ENCODE results near the gene ST7. TPM values are rescaled to one million over a fixed set of nuclear protein-coding genes. Genes with fewer than 3 reads are reported as not detected.

Gene ST7
- total and polyA plus RNA-seq, 2 donors (not counting 1 experiment from before 2014, with no cell fraction given) = 2.3 to 4.6 TPM

DNA sequence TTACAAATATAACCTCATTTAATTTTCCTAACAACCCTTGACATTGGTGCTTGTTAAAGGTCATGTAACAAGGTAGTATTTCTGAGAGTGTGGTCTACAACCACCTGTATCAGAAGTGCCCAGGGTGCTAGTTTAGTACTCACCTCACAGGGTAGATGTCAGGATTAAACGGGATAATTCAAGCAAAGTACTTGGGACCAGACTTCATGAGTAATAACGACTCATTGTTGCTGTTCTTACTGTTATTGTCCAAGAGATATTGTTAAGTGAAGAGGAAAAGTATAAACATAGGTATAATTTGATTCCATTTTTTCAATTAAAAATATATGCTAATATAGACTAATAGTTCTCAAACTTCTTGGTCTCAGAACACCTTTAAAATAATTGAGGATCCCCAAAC is 190.3 kb downstream of the ST7 start:
- Histone ChIP-seq H3K4me3 (ENCODE audit: control extremely low read depth in 1 of 5, extremely low read depth in 1 of 5, insufficient read depth in 1 of 5, low read depth in 2 of 5, low read length in 4 of 5) (no peak overlapping the region), H2AFZ (ENCODE audit: insufficient read depth, low read depth, low read length, poor library complexity, severe bottlenecking) (no peak overlapping the region), H3K9me3 (ENCODE audit: control extremely low read depth in 1 of 3, control insufficient read depth in 2 of 3, insufficient read depth in 1 of 3, low read length in 2 of 3) (no peaks in the 10 kb centered on the region), H3K79me2 (ENCODE audit: control insufficient read depth, insufficient read depth, low read length) (no peaks in the 10 kb centered on the region), H3K36me3 (replicated peaks in 1 of 2; ENCODE audit: control extremely low read depth in 1 of 2, control insufficient read depth in 1 of 2, extremely low read depth in 1 of 2, insufficient read depth in 2 of 2, low read length in 1 of 2) (no peaks in the 10 kb centered on the region), H4K20me1 (ENCODE audit: control insufficient read depth, insufficient read depth, low read length, poor library complexity, severe bottlenecking) (no peaks in the 10 kb centered on the region), H3K27ac (ENCODE audit: low read length in 2 of 2) (no peak overlapping the region), H3K9ac (ENCODE audit: low read length) (no peak overlapping the region), H3K27me3 (replicated peaks in 1 of 4; ENCODE audit: control extremely low read depth in 1 of 4, control insufficient read depth in 3 of 4, insufficient read depth in 4 of 4, low read length in 3 of 4) (no peaks in the 10 kb centered on the region), H3K4me1 (ENCODE audit: control insufficient read depth in 2 of 2, insufficient read depth in 2 of 2, low read length in 2 of 2) (no peaks in the 10 kb centered on the region), H3K4me2 (replicated peaks; ENCODE audit: low read depth, low read length, poor library complexity, severe bottlenecking) (no peak overlapping the region)
- Mint-ChIP-seq H3K27ac (no peak overlapping the region), H3K4me1 (no peaks in the 10 kb centered on the region), H3K9me3 (ENCODE audit: insufficient read depth) (no peaks in the 10 kb centered on the region), H3K27me3 (no peaks in the 10 kb centered on the region), H3K4me3 (no peak overlapping the region)
- CTCF ChIA-PET = interaction anchor here (1.0 kb wide), 1 partner anchor 159 kb away, joined by 3 read pairs; no protein-coding TSS in a partner anchor
- DNase-seq (no peak), ATAC-seq (ENCODE audit: low read depth) (no peak)
- POLR2A ChIA-PET = interaction anchor here (0.7 kb wide), 1 partner anchor 168 kb away, joined by 5 read pairs; no protein-coding TSS in a partner anchor
- intact Hi-C loops (cut with micrococcal nuclease) = no loop called here
- no peak for TF ChIP-seq EZH2 (IDR thresholded peaks at IDR 0.05; ENCODE audit: borderline replicate concordance, insufficient read depth, low read depth, low read length, poor library complexity, severe bottlenecking)
- TF ChIP-seq, protein P1, sequence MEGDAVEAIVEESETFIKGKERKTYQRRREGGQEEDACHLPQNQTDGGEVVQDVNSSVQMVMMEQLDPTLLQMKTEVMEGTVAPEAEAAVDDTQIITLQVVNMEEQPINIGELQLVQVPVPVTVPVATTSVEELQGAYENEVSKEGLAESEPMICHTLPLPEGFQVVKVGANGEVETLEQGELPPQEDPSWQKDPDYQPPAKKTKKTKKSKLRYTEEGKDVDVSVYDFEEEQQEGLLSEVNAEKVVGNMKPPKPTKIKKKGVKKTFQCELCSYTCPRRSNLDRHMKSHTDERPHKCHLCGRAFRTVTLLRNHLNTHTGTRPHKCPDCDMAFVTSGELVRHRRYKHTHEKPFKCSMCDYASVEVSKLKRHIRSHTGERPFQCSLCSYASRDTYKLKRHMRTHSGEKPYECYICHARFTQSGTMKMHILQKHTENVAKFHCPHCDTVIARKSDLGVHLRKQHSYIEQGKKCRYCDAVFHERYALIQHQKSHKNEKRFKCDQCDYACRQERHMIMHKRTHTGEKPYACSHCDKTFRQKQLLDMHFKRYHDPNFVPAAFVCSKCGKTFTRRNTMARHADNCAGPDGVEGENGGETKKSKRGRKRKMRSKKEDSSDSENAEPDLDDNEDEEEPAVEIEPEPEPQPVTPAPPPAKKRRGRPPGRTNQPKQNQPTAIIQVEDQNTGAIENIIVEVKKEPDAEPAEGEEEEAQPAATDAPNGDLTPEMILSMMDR (IDR thresholded peaks at IDR 0.05) = no peak
- no CpG with 5 or more reads among the region's 2 CpGs for WGBS (ENCODE audit: insufficient coverage)

DNA sequence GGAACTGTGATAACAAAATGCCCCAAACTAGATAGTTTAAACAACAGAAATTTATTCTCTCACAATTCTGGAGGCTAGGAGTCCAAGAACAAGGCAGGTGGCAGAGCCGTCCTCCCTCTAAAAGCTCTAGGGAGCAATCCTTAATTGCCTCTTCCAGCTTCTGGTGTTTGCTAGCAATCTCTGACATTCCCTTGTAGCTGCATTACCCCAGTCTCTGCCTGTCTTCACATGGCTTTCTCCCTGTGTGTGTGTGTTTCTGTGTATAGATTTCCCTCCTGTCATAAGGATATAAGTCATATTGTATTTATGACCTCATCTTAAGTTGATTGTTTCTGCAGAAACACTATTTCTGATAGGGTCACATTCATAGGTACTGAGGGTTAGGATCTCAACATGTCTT is 192.0 kb downstream of the ST7 start:
- no peak overlapping the region for H3K27ac Mint-ChIP-seq
- 100% methylated on average over 1 of the region's 1 CpG for WGBS (ENCODE audit: insufficient coverage)

More for the DNA sequence above, 192.0 kb downstream of the ST7 start:
- Histone ChIP-seq H4K20me1 (ENCODE audit: control insufficient read depth, insufficient read depth, low read length, poor library complexity, severe bottlenecking) (no peaks in the 10 kb centered on the region), H3K36me3 (replicated peaks in 1 of 2; ENCODE audit: control extremely low read depth in 1 of 2, control insufficient read depth in 1 of 2, extremely low read depth in 1 of 2, insufficient read depth in 2 of 2, low read length in 1 of 2) (no peaks in the 10 kb centered on the region), H3K4me2 (replicated peaks; ENCODE audit: low read depth, low read length, poor library complexity, severe bottlenecking) (no peak overlapping the region), H3K27me3 (replicated peaks in 1 of 4; ENCODE audit: control extremely low read depth in 1 of 4, control insufficient read depth in 3 of 4, insufficient read depth in 4 of 4, low read length in 3 of 4) (no peaks in the 10 kb centered on the region), H3K9me3 (ENCODE audit: control extremely low read depth in 1 of 3, control insufficient read depth in 2 of 3, insufficient read depth in 1 of 3, low read length in 2 of 3) (no peaks in the 10 kb centered on the region), H3K4me3 (ENCODE audit: control extremely low read depth in 1 of 5, extremely low read depth in 1 of 5, insufficient read depth in 1 of 5, low read depth in 2 of 5, low read length in 4 of 5) (no peak overlapping the region), H3K4me1 (ENCODE audit: control insufficient read depth in 2 of 2, insufficient read depth in 2 of 2, low read length in 2 of 2) (no peaks in the 10 kb centered on the region), H3K9ac (ENCODE audit: low read length) (no peak overlapping the region), H3K79me2 (ENCODE audit: control insufficient read depth, insufficient read depth, low read length) (no peaks in the 10 kb centered on the region), H2AFZ (ENCODE audit: insufficient read depth, low read depth, low read length, poor library complexity, severe bottlenecking) (no peak overlapping the region), H3K27ac (ENCODE audit: low read length in 2 of 2) (no peak overlapping the region)
- no peak for ATAC-seq (ENCODE audit: low read depth)
- Mint-ChIP-seq H3K27me3 (no peaks in the 10 kb centered on the region), H3K4me3 (no peak overlapping the region), H3K4me1 (no peaks in the 10 kb centered on the region), H3K9me3 (ENCODE audit: insufficient read depth) (no peaks in the 10 kb centered on the region)
- intact Hi-C loops (cut with micrococcal nuclease) = no loop called here
- TF ChIP-seq, protein P1 (IDR thresholded peaks at IDR 0.05) = no peak
- TF ChIP-seq EZH2 (IDR thresholded peaks at IDR 0.05; ENCODE audit: borderline replicate concordance, insufficient read depth, low read depth, low read length, poor library complexity, severe bottlenecking) = no peak
- ChIA-PET CTCF (interaction anchor here (1.1 to 1.5 kb wide), 2 partner anchors 16 to 18 kb away, joined by 3 read pairs; no protein-coding TSS in a partner anchor), POLR2A (no interaction called here)
- no peak for DNase-seq
